ENCODE results near the gene CERCAM. TPM values are rescaled to one million over a fixed set of nuclear protein-coding genes. Genes with fewer than 3 reads are reported as not detected.

Gene CERCAM
- total and polyA plus RNA-seq, 2 of the 13 experiments (the other 11 are each of a cell fraction or from before 2014, with no cell fraction given): 9.0 to 17.1 TPM

DNA sequence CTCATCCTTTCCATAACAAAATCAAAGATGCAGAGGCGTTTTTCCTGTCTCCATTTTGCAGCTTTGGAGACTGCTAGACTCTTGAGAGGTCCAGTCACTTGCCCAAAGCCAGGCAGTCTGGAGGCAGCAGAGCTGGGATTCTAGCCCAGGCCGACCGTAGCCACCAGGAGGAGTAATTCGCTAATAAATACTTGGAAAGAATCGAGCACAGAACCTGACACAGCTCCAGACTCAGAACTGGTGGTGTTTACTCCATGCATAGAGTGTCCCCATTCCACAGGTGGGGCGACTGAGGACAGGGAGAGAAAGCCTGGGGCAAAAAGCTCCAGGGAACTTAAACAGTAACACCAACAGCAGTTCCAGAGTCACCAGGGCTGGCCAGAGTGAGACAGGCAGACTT is 10.7 kb upstream of the CERCAM start (continued):
- TF ChIP-seq NFKB2 (CRISPR knock-in tag; IDR thresholded peaks at IDR 0.05; ENCODE audit: borderline replicate concordance): no peak

DNA sequence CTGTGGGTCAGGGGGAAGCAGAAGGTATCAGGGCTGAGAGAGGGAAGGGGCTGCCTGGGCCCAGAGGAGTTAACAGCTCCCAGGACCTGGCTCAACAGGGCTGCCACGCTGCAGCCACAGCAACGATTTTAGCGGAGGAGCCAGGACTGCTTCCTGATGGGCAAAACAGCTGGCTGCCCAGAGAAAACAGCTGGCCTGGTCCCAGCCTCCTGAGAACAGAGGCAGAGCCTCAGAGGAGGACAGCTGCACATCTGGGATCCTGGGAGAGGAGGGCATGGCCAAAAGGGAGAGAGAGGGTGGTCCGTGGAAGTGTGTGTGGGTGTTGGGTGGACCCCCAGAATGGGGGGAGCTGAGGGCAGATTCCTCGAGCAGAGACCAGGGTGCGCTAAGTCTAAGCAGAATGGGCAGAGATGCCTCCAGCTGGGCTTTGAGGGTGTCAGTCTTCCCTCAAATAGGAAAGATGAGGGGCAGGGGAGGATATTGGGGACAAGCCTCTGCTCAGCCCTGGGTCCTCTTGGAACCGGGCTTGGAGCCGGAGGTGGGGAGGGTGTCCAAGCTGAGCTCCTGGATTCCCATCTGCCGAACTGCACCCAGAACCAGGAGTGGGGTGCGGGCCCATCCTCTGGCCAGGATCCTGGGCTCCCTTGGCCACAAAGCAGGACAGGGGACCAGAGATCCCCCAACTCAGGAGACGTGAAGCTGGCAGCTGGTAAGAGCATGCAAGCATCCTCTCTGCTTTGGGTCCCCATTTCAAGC is 9.1 kb upstream of the CERCAM start:
- BruUV-seq (replicated peaks): no TSS peak
- Histone ChIP-seq H3K79me2 (ENCODE audit: insufficient read depth, low read length) (no peaks in the 10 kb centered on the region), H3K4me1 (ENCODE audit: insufficient read depth, low read length) (peaks cover 51% of the 10 kb centered on the region), H4K20me1 (ENCODE audit: insufficient read depth, low read length) (no peaks in the 10 kb centered on the region), H3K27ac (ENCODE audit: extremely low read length, insufficient read depth, low read length) (no peak overlapping the region), H3K4me3 (replicated peaks in 1 of 3; ENCODE audit: insufficient read depth in 1 of 3, low read depth in 2 of 3, low read length in 3 of 3) (no peak overlapping the region), H3K9ac (ENCODE audit: insufficient read depth, low read depth, low read length) (no peak overlapping the region), H3K9me3 (ENCODE audit: low read length) (no peaks in the 10 kb centered on the region), H2AFZ (ENCODE audit: low read length) (no peak overlapping the region), H3K27me3 (ENCODE audit: control insufficient read depth in 1 of 2, insufficient read depth in 2 of 2, low read length in 2 of 2) (peaks cover 1 to 10% of the 10 kb centered on the region in 2 experiments; a peak in 3 of 5 replicates), H3K4me2 (ENCODE audit: low read depth, low read length) (no peak overlapping the region), H3K36me3 (replicated peaks in 1 of 2; ENCODE audit: control insufficient read depth in 1 of 2, insufficient read depth in 2 of 2, low read length in 2 of 2) (no peaks in the 10 kb centered on the region)
- POLR2A ChIA-PET: interaction anchor here (1.2 kb wide), 1 partner anchor 49 kb away, joined by 4 read pairs; no protein-coding TSS in a partner anchor
- intact Hi-C loops (cut with micrococcal nuclease; ENCODE audit: unreplicated experiment) (loop anchor here (1.0 to 5.0 kb wide), 3 partner anchors 41 to 114 kb away; partner anchors contain the start of gene URM1), in situ Hi-C loops (cut with HindIII; ENCODE audit: extremely low pct_ligation_motif_present, low pct_unique_long_range_greater_than_20kb) (loop anchor here (5.0 kb wide), 2 partner anchors 49 to 114 kb away; no protein-coding TSS in a partner anchor)
- ATAC-seq (no peak), DNase-seq (ENCODE audit: low spot score) (no peak), FAIRE-seq (no peak)
- CTCF ChIA-PET (ENCODE audit: low intra/inter-chr PET ratio, low total read pairs): interaction anchor here (2.0 kb wide), 1 partner anchor 49 kb away, joined by 24 read pairs; no protein-coding TSS in a partner anchor
- no peak for TF ChIP-seq ZNF83 (CRISPR knock-in tag; IDR thresholded peaks at IDR 0.05; ENCODE audit: borderline replicate concordance)
- TF ChIP-seq, protein P1, sequence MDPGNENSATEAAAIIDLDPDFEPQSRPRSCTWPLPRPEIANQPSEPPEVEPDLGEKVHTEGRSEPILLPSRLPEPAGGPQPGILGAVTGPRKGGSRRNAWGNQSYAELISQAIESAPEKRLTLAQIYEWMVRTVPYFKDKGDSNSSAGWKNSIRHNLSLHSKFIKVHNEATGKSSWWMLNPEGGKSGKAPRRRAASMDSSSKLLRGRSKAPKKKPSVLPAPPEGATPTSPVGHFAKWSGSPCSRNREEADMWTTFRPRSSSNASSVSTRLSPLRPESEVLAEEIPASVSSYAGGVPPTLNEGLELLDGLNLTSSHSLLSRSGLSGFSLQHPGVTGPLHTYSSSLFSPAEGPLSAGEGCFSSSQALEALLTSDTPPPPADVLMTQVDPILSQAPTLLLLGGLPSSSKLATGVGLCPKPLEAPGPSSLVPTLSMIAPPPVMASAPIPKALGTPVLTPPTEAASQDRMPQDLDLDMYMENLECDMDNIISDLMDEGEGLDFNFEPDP (CRISPR knock-in tag; conservative IDR thresholded peaks at IDR 0.05): 0 out of 2 replicates have a peak, but pooled peaks have one; percentile 49
- WGBS (ENCODE audit: low lambda C conversion rate): 38% methylated on average over 8 of the region's 11 CpGs

Measured in HepG2 (cell line).